Body of pancreas (tissue), 4 donors: ENCODE results near the gene ACTR5.

Source experiments
- POLR2A ChIP-seq, 3 donors: fragments of 450-650 bp; IDR thresholded peaks; one replicate each; pipeline ENCODE4 v1.6.1; 2016; ENCODE audit warnings: antibody characterized with exemption in 3 of 3, mild to moderate bottlenecking in 2 of 3
- TF ChIP-seq, protein P1 (sequence below), 7 experiments: fragments of 450-650 bp in 4 of 7; fragments of 200-600 bp in 3 of 7; sonication (generic) in 3 of 7; IDR thresholded peaks; one replicate each; pipeline ENCODE4 v1.5.1; 2016 to 2019; ENCODE audit warnings: antibody characterized with exemption in 7 of 7

GRCh38 chr20:38798266-38798665, 50.0 kb downstream of the ACTR5 start:
- TF ChIP-seq, protein P1, sequence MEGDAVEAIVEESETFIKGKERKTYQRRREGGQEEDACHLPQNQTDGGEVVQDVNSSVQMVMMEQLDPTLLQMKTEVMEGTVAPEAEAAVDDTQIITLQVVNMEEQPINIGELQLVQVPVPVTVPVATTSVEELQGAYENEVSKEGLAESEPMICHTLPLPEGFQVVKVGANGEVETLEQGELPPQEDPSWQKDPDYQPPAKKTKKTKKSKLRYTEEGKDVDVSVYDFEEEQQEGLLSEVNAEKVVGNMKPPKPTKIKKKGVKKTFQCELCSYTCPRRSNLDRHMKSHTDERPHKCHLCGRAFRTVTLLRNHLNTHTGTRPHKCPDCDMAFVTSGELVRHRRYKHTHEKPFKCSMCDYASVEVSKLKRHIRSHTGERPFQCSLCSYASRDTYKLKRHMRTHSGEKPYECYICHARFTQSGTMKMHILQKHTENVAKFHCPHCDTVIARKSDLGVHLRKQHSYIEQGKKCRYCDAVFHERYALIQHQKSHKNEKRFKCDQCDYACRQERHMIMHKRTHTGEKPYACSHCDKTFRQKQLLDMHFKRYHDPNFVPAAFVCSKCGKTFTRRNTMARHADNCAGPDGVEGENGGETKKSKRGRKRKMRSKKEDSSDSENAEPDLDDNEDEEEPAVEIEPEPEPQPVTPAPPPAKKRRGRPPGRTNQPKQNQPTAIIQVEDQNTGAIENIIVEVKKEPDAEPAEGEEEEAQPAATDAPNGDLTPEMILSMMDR (IDR thresholded peaks at IDR 0.05): no peak
- no peak for TF ChIP-seq POLR2A (IDR thresholded peaks at IDR 0.05)
